Central memory CD8-positive, alpha-beta T cell (primary cell): Measurements from ENCODE around the gene SERINC2.

Source experiments
- ATAC-seq: fragments of 150-1000 bp; cut with Tn5 transposase; replicated peaks from 2 replicates; pipeline ENCODE4 v1.10.0; 2022; ENCODE audit warnings: mild to moderate bottlenecking, moderate FRiP score, moderate number of reproducible peaks; ENCODE audit not compliant: poor library complexity, severe bottlenecking; ENCODE audit errors: extremely low read depth
- DNase-seq, 2 donors: peaks; one replicate each; pipeline ENCODE4 v3.0.0; 2021; ENCODE audit warnings: low spot score in 2 of 2
- H3K27ac Mint-ChIP-seq: one replicate; pipeline ENCODE4 v1.8.0; 2022; ENCODE audit warnings: low read depth, mild to moderate bottlenecking, moderate library complexity, mixed read lengths
- H3K27me3 Mint-ChIP-seq: one replicate; pipeline ENCODE4 v1.8.0; 2022; ENCODE audit warnings: mixed read lengths
- H3K36me3 Mint-ChIP-seq: one replicate; pipeline ENCODE4 v1.8.0; 2022; ENCODE audit warnings: mild to moderate bottlenecking, moderate library complexity, mixed read lengths; ENCODE audit not compliant: insufficient read depth
- H3K4me1 Mint-ChIP-seq: one replicate; pipeline ENCODE4 v1.8.0; 2022; ENCODE audit warnings: mixed read lengths
- H3K4me3 Mint-ChIP-seq: one replicate; pipeline ENCODE4 v1.8.0; 2022; ENCODE audit warnings: mild to moderate bottlenecking, moderate library complexity, mixed read lengths
- H3K9me3 Mint-ChIP-seq: one replicate; pipeline ENCODE4 v1.8.0; 2022; ENCODE audit warnings: mixed read lengths

SERINC2 gene

DNA sequence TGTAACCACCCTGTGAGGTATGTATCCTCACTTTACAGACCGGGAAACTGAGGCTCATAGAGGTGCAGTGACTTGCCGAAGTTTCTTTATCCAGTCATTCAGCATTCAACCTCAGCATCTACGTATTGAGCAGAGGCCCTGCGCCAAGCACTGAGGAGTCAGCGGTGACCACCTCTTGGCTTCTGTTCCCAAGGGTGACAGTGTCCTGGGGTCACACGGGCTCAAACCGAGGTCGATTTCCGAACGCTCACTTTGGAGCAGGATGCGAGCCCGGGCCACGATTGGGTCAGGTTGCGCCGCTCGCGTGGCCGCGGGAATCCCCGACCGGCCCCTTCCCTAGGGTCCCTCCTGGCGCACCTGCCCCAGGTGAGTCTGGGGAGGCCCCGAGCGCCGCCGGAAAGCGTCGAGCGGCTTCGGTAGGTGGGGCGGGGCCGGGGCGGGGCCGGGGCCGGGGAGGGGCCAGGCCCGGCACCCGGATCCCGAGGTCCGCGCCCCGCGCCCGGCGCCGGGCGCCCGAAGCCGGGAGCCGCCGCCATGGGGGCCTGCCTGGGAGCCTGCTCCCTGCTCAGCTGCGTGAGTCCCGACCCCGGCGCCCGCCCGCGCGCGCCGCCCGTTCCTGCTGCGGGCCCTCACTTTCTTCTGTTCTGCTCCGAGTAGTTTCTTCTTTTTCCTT is at the start of gene SERINC2:
TSS of gene SERINC2 (plus strand) at position 482 of the 673 bp plus-strand sequence. CDS start at position 535, 53 bp downstream.
- DNase-seq, result no peak
- H3K4me3 Mint-ChIP-seq, result peak within 1 kb of the TSS; percentile 77
- H3K27me3 Mint-ChIP-seq, result peaks cover 89% of the 10 kb centered on the region
- no peaks in the 10 kb centered on the region for H3K9me3 Mint-ChIP-seq
- peak; percentile 59 for ATAC-seq
- H3K27ac Mint-ChIP-seq, result no peak within 1 kb of the TSS
- peaks cover 6% of the 10 kb centered on the region for H3K4me1 Mint-ChIP-seq
- no peaks in the 10 kb centered on the region for H3K36me3 Mint-ChIP-seq

DNA sequence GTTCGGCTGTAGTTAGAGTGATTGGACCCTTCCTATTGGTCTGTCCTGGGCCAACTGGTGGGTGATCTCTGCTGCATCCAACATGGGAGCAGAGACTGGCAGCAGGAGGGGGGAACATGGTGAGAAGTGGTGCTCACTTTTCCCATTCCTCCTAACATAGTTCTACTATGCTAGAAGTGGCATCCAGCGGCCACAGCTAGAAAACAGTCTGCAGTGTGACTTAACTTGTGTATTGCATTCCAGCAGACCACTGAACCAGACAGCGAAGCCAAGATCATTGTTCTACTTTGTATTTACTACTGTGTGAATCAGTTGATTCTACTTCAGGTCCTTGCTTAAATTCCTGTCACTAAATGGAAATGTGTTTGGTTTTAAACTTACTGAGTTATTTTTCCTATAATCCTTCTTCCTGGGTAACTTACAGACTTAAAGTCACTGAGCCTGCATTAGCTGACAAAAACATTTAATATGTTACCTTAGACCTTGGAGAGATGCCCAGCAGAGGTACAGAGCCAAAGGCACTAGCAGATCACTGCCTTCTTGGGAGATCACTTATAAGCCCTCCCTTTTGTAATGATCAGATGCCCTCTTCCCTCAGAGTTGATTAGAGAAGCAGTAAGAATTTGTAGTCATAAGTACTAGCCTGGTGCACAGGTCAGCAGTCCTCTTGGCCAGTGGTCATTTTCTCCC is 48.3 kb upstream of the SERINC2 start:
- ATAC-seq, result no peak
- no peak for DNase-seq
- H3K27ac Mint-ChIP-seq, result no peak overlapping the region
- no peaks in the 10 kb centered on the region for H3K4me1 Mint-ChIP-seq
- no peak overlapping the region for H3K4me3 Mint-ChIP-seq
- H3K27me3 Mint-ChIP-seq, result no peaks in the 10 kb centered on the region
- H3K36me3 Mint-ChIP-seq, result peaks cover 27% of the 10 kb centered on the region
- H3K9me3 Mint-ChIP-seq, result no peaks in the 10 kb centered on the region

DNA sequence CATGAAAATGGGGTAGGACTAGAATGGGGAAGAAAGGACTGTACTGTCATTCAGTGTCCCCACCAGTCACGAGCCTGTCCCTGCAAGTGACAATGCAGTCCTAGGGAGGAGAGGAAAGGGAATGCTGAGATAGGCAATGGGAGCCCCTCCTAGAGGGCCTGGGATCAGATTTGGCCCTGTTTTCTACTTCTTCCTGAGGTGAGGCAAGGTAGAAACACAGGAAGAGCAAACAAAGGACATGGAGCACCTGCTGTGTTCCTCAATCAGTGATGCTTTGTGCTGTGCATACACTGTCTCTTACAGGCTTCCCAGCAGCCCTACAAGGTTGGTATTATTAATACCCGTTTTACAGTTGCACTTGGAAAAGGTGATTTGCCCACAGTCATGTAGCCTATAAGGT is 46.2 kb upstream of the SERINC2 start:
- Mint-ChIP-seq H3K27me3 (no peaks in the 10 kb centered on the region), H3K36me3 (peaks cover 25% of the 10 kb centered on the region), H3K4me3 (no peak overlapping the region), H3K4me1 (peaks cover under 1% of the 10 kb centered on the region), H3K27ac (no peak overlapping the region), H3K9me3 (no peaks in the 10 kb centered on the region)
- DNase-seq (no peak), ATAC-seq (no peak)

DNA sequence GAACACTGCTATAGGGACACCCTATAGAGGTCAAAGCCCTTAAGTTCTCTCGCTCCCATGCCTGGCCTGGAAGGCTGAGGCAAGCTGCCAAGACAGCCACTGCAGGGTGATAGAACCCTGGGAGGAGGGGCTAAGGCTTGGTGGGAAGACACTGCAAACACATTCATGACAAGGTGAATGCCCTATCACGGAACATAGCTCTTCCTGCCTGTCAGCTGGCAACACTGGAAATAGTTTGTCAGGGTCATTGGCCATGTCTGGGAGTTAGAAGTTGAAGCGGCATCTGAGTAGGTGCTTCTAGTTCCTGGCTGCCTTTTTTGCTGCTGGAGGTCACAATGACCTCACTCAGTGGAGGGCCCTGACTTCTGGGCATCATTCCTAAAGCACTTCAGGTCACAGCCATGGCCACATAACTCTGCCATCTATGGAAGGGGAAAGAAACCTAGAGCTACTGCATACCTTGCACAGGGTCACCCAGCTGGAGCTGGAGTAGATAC is 44.4 kb upstream of the SERINC2 start:
- H3K27ac Mint-ChIP-seq, result no peak overlapping the region
- H3K36me3 Mint-ChIP-seq, result peaks cover 20% of the 10 kb centered on the region
- ATAC-seq, result no peak
- no peaks in the 10 kb centered on the region for H3K27me3 Mint-ChIP-seq
- DNase-seq, result no peak
- peaks cover 16% of the 10 kb centered on the region for H3K4me1 Mint-ChIP-seq
- H3K4me3 Mint-ChIP-seq, result no peak overlapping the region
- no peaks in the 10 kb centered on the region for H3K9me3 Mint-ChIP-seq

DNA sequence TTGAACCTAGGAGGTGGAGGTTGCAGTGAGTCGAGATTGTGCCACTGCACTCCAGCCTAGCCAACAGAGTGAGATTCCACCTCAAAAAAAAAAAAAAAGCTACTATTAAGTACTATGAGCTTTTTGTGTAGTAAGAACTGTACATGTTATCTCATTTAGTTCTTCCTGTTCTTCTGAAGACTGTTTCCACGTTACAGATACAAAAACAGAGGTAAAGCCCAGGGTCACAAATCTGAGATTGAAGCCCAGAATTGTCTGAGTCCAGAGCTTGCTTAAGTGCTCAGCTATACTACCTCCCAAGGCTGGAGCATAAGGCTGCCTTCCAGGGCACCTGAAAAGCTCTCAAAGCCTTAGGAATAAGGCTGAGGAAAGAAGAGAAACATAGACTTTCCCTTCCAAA is 43.0 kb upstream of the SERINC2 start:
- no peaks in the 10 kb centered on the region for H3K9me3 Mint-ChIP-seq
- H3K4me1 Mint-ChIP-seq, result peaks cover 21% of the 10 kb centered on the region
- peaks cover 9% of the 10 kb centered on the region for H3K36me3 Mint-ChIP-seq
- no peak overlapping the region for H3K27ac Mint-ChIP-seq
- no peak for ATAC-seq
- H3K4me3 Mint-ChIP-seq, result no peak overlapping the region
- H3K27me3 Mint-ChIP-seq, result no peaks in the 10 kb centered on the region
- DNase-seq, result no peak

DNA sequence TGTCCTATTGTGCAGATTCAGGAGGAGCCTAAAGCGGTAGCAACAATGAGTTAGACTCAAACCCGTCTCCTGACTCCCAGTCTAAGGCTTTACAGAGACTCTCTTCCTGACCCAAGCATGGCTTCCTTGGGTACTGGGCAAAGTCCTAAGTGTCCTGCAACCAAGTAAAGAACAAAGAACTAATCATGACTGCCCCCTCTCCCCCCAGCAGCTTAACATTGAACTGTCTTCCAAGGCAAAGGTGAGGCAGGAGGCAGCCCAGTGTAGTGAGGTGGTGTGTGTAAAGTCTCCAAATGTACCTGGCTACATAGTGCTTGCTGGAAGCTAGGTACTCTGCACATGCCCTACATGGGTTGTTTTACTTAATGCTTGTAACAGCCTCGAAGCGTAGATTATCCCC is 42.4 kb upstream of the SERINC2 start:
- DNase-seq (no peak), ATAC-seq (no peak)
- H3K4me3 Mint-ChIP-seq, result no peak overlapping the region
- H3K4me1 Mint-ChIP-seq, result peaks cover 21% of the 10 kb centered on the region
- H3K27me3 Mint-ChIP-seq, result no peaks in the 10 kb centered on the region
- H3K36me3 Mint-ChIP-seq, result peaks cover 7% of the 10 kb centered on the region
- no peak overlapping the region for H3K27ac Mint-ChIP-seq
- no peaks in the 10 kb centered on the region for H3K9me3 Mint-ChIP-seq

DNA sequence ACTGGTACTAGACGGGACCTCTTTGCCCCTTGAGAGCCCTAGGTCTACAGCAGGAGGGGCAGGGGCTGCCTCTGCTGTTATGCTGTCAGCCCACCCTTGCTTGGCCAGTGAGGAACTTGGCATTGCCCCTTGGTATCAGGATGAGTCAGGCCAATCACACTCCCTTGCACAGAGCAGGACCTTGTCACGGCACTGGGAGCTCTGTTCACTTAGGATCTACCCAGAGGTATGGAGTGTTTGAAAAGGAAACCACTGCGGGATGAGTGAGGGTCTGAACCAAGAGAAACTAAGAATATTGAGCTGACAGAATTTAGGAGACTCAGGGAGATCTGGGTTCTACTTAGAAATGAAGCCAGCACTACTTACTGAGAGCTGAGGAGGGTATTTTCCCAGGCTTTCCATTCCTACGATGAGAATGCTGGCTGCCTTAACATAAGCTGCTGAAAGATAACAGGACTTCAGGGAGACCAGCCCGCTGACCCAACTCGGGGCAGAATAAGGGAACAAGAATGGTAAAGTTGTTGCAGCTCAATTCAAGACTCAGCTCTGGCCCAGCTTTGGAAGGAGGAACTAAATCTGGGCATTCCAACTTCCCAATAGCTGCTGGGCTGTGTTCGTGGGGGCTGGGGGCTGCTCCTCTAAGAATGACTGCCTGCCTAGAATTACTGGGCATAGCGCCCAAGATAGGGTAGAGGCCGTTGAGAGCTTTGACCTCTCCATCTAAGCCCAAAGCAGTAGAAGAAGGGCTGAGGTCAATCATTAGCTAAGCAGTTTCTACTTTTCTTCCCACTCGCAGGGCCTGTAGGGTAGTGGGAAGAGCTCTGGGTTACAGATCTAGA is 41.7 kb upstream of the SERINC2 start:
- ATAC-seq, result no peak
- Mint-ChIP-seq H3K4me1 (peaks cover 21% of the 10 kb centered on the region), H3K4me3 (no peak overlapping the region), H3K27ac (no peak overlapping the region), H3K36me3 (peaks cover 7% of the 10 kb centered on the region), H3K27me3 (no peaks in the 10 kb centered on the region), H3K9me3 (no peaks in the 10 kb centered on the region)
- no peak for DNase-seq

DNA sequence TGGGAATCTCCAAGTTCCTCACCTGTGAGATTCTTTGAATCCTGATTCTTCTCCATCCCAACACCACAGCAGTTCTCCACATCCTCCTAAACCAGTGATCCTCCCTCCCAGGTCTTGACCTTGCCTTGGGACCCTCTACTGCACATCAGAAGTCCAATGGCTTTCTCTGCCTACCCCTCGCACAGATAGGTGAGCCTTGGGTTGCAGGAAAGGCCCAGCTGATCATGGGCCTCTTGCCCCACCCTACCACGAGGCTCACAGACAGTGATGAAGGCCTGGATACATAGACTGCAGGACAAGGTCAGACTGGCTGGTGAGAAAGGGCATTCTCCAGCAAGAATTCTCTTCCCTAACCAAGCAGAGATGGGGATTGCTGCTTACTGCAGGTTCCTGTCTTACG is 41.0 kb upstream of the SERINC2 start:
- no peak overlapping the region for H3K4me3 Mint-ChIP-seq

DNA sequence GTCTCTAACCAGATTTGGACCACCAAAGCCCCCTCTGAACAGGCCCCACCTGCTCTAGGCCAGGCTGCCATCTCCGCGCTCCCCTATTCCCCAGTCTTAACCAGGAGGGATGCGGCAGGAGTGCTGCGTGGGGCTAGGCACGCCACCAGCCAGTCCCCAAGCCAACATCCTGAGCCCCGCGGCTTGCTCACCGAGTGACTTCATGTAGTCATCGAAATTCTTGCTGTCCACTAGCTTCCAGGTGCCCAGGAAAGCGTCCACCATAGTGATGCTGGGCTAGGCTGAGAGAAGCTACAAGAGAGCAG is 40.3 kb upstream of the SERINC2 start:
- Mint-ChIP-seq H3K27me3 (no peaks in the 10 kb centered on the region), H3K36me3 (peaks cover 6% of the 10 kb centered on the region), H3K9me3 (no peaks in the 10 kb centered on the region)

More for the DNA sequence above, 41.0 kb upstream of the SERINC2 start:
- ATAC-seq (no peak), DNase-seq (no peak)
- Mint-ChIP-seq H3K36me3 (peaks cover 6% of the 10 kb centered on the region), H3K27me3 (no peaks in the 10 kb centered on the region), H3K27ac (no peak overlapping the region), H3K4me1 (peaks cover 21% of the 10 kb centered on the region), H3K9me3 (no peaks in the 10 kb centered on the region)

DNA sequence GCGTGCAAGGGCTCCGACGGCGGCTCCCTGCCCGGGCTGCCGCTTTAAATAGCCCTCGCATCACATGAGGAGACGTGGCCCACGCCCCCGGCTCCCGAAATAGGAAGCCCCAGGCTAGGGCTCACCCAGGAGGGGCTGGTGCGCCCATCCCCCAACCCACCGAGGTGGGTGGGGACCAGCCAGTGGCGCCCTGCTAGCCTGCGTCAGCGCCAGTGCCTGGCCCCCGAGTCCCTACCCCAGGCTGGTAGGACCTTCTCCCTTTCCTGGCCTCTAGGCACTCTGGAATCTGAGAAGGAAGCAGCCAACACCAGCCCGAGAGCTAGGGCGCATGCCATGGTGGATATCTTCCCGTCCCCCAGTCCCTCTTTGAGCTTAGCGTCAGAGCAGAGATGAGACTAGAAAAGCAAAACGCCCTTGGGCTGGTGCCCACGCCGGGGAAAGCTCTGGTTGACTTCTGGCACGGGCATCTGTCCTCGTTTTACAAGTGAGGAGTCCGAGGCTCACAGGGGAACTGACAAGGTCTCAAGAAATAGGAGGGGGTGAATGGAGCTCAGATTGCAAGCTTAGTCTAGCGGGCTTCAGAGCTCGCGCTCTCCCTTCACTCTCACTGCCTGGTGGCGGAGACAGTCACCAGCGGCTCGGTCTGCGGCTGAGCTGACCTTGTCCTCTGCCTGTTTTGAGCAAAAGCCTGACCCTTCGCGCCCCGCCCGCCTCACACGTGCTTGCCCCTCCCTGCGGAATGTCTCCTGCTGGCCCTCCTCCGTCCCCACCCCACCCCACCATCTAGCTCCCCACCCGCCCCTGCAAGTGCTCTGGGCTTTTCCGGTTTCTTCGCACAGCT is 39.7 kb upstream of the SERINC2 start, which contains the start of gene FABP3:
TSS of gene FABP3 (minus strand) at position 21 of the 841 bp plus-strand sequence. CDS start 62 bp downstream, outside the sequence.
- H3K27ac Mint-ChIP-seq, result peak within 1 kb of the TSS; percentile 50
- H3K9me3 Mint-ChIP-seq, result no peaks in the 10 kb centered on the region
- peak within 1 kb of the TSS; percentile 83 for H3K4me3 Mint-ChIP-seq
- ATAC-seq, result no peak
- peaks cover 4% of the 10 kb centered on the region for H3K36me3 Mint-ChIP-seq
- no peaks in the 10 kb centered on the region for H3K27me3 Mint-ChIP-seq
- peaks cover 21% of the 10 kb centered on the region for H3K4me1 Mint-ChIP-seq
- DNase-seq, result no peak

More for the DNA sequence above, 40.3 kb upstream of the SERINC2 start:
- Mint-ChIP-seq H3K27ac (no peak overlapping the region), H3K4me3 (peak overlapping the region; percentile 83), H3K4me1 (peaks cover 21% of the 10 kb centered on the region)
- DNase-seq, result no peak
- ATAC-seq, result no peak

DNA sequence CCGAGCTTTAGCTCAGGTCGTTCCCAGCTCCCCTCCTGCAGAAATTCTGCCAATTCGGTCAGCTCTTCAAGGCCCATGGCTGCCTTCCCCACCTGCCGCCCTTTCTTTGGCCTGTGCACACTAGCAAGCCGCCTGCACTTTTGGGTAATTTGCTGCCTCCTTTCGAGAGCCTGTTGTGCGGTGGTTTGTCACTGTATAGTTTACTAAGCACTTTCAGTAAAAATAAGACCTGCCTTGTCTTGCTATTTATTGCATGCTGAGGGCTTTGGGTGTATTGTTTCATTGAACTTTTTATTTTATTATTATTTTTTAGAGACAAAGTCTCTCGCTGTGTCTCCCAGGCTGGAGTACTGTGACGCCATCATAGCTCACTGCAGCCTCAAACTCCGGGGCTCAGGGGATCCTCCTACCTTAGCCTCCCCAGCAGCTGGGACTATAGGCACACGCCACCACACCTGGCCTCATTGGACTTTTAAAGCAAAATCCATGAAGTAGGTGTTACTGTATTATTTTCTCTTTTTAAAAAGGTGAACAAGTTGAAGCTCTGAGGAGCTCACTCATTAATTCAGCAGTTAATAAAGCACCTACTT is 39.0 kb upstream of the SERINC2 start:
- Mint-ChIP-seq H3K27ac (peak overlapping the region; percentile 50), H3K9me3 (no peaks in the 10 kb centered on the region), H3K4me1 (peaks cover 21% of the 10 kb centered on the region), H3K36me3 (peaks cover 4% of the 10 kb centered on the region), H3K4me3 (peak overlapping the region; percentile 83), H3K27me3 (no peaks in the 10 kb centered on the region)
- DNase-seq (no peak), ATAC-seq (no peak)
